NCI-H1092 (cell line): Measurements from ENCODE around the gene TSPAN1.

Source experiments
- DNase-seq: peaks from one replicate; lab custom pipeline; 2025; lab: John Stamatoyannopoulos, UW

TSPAN1 gene

DNA sequence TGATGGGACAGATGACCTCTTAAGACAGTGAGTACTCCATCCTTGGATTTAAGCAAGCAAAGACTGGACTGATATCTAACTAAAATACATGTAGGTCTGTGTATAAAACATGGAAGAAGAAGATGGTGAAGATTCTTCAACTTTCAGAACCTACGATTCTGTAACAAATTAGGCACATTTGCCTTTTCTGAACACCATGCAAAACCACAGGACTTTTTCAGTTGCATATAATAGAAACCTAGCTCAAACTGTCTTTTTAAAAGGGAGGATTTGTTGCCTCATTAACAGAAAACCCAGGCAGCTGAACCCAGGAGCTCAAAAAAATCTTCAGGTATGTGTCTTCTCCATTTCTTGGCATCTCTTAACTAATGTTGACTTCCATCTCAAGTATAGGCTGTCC lies 14.7 kb upstream of the TSPAN1 start:
- no peak for DNase-seq

DNA sequence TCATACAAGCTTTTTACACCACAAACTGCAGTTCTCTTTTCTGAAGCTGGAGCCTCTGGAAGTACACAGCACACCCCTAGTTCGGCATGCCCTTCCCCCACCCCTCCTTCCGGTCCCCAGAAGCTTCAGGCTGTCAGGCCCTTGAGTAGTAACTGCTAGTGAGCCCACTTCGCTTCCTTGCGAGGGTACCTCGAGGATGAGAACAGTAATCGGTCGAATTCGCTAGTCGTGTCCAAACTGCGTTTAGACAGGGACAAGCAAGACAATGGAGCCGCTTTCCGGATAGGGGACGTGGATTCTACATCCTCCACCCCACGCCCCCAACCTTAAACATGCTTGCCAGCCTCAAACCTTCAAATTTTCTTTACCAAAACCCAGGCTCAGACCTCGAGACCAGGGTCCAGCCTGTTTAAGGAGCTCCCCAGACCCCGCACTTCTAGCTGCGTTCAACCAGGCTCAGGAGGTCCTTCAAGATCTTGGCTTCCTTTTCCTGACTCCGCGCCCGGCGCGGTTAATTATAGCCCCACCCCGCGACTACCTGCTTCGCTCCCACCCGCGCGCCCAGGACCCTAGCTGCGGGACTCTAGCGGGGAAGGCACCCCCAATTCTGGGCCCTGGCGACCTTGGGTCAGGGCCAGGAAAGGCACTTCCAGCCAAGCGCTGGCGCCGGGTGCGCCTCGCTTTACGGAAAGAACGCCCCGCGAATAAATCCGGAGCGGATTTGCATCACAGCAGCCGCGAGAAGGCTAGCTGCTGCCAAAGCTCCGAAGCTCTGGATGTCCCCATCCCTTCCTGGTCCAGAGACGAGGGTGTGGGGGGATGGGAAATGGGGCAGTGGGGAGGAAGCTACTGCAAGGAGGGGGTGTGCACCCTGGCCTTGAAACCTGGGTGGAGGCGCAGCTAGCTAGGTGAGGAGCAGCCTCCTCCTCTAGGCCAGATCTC lies 8.1 kb upstream of the TSPAN1 start:
- DNase-seq, result no peak

DNA sequence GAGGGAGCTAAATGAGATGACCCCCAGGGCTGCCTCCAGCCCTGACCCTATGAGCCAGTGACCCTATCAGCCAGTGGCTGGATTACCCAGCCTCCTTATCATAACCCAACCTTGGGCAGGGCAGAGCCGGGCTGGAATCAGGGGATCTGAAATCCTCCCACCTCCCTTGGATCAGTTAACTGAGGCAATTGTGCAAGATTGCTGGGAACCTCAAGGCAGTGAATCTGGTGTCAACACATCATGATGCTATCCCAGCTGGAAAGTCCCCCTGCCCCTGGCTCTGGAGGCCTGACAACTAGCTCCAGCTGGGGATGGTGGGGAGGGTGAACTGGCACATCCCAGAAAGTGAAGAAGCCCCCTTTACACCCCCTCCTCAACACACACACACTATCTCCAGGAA lies 6.4 kb upstream of the TSPAN1 start:
- DNase-seq, result no peak

DNA sequence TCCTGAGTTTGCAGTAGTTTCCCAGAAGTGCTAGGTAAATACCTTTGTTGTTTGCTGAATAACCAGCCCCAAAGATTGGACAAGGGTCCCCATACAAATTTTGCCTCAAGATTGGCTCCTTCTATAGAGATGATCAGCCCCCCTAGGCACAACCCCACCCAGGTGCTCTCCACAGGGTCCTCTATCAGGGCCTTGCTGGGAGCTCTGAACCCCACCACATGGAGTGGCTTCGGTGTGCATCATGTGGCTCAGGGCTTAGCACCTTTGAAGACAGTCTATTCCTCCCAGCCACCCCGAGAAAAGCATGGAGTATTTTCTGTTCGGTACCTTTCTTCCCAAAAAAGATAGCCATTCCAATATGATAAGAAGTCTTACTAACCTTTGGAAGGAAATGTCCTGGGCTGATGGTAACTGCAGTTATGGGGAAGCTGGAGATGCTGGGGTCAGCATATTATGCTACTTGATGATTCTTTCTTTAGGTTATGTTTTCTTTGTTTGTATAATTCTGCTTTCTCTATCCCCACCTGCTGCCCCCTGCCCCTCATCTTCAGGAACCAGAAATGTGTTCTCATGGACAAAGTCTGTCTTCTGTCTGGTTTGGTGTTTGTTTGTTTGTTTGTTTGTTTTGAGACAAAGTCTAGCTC lies 5.0 kb upstream of the TSPAN1 start:
- no peak for DNase-seq

DNA sequence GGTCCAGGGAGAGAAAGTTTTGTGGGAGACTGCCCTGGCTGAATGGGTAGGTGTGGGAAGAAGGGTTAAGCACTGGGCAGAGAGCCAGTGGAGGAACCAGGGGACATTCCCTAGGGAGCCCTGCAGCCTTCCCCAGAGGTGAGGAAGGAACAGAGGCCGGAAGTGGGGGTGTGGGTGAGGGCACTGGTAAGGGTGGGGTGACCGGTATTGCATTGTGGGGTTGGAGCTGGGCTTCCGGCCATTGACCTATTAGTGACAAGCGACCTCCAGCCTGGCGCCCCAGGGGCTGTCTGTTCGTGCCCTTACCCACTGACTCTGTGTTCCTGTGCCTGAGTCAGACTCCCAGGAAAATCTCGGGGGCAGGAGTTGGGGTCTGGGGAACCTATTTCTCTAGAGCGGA lies 3.5 kb upstream of the TSPAN1 start:
- DNase-seq, result no peak

DNA sequence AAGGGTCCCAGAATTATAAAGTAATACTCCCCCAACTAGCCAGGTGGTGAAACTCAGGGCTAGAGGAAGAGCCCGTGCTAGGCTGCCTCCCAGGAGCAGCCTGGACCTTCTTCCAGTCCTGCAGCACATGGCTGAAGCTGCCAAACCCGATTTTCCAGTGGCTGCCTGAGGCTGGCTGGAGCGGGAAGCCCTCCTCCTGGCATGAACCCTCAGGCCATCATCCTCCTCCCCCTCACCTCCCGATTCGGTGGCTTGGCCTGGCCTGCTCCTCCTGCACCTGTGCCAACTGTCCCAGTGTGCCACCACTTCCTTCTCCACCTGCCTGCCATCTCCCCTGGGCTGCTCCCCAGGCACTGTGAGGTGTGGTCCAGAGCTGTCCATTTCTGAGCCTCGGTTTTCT lies 3.0 kb upstream of the TSPAN1 start:
- DNase-seq, result no peak

DNA sequence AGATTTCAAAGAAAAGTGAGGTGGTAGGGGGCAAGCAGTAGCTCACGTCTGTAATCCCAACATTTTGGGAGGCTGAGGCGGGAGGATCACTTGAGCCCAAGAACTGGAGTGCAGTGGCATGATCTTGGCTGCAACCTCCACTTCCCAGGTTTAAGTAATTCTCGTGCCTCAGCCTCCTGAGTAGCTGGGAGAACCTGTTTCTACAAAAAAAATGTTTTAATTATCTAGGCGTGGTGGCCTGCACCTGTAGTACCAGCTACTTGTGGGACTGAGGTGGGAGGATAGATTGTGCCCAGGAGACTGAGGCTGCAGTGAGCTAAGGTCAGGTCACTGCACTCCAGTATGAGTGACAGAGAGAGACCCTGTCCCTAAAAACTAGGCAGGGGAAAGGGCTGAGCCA lies 2.6 kb upstream of the TSPAN1 start:
- no peak for DNase-seq

DNA sequence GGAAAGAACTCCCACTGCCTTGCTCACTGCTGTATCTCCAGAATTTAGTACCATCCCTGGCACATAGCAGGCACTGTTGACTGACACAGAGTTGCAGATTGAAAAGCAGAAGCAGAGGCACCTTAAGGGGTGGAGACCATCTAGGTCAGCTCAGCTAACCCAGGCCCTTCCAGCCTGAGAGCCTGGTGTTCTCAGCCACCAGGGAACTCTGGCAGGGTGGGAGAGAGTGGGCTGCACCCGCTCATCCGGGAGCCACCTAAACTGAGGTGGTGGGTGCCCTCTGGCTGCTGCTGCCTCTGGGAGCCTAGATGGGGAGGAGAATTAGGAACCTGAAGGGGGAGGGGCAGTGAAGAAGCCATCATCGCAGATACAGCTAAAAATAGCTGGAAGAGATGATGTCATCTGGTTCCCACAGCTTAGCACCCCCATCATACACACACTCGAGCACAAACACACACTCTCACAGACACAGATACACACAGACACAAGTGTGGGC lies 1.5 kb upstream of the TSPAN1 start:
- DNase-seq, result no peak

DNA sequence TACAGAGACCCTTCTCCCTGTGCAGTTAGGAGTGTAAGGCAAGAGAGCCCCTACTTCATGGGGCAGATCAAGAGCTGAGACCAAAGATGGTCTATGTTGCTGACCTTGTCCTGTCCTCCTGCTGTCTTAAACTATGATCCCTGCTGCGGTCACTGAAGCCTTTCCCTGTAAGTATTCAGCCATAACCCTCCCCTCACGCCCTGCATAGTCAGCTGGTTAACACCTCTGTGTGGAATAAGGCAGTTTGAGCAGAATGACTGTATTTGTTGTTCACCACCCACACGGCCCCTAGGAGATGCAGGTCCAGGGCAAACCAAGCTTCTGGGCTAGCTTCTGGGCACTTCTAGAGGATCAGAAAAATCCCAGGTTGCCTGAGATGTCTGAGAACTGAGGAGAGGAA lies 356 bp downstream of the TSPAN1 start:
- DNase-seq, result no peak

DNA sequence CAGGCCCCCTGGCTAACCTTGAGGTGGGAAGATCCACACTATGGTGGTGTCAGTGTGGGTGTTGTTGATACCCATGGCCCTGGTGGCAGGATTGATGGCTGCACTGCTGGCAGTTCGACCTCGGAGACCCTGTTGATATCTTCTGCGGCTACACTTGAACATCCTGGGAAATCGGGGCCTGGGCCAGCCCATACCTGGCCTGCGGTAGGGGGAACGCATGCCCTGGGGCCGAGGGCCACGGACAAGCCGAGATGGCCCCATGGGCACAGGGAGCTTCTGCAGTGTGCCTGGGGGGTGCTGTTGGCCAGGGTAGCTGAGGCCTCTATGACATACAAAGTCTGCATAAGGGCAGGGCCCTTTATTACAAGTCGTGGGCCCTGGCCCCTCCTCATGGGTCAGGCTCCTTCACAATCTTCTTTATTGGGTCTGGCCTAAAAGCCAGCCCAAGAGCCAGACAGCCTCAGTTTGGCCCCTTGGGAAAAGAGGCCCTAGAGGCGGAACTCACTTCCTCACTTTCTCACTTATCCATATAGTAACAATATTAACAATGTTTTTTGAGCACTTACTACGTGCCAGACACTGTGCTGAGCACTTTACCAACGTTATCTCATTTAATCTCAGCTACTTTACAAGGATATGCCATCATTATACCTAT lies 1.5 kb downstream of the TSPAN1 start, which contains the start of gene P3R3URF:
Gene P3R3URF (minus strand): TSS at position 278 of the 655 bp plus-strand sequence. CDS start 17 bp downstream, at position 261.
- no peak for DNase-seq

DNA sequence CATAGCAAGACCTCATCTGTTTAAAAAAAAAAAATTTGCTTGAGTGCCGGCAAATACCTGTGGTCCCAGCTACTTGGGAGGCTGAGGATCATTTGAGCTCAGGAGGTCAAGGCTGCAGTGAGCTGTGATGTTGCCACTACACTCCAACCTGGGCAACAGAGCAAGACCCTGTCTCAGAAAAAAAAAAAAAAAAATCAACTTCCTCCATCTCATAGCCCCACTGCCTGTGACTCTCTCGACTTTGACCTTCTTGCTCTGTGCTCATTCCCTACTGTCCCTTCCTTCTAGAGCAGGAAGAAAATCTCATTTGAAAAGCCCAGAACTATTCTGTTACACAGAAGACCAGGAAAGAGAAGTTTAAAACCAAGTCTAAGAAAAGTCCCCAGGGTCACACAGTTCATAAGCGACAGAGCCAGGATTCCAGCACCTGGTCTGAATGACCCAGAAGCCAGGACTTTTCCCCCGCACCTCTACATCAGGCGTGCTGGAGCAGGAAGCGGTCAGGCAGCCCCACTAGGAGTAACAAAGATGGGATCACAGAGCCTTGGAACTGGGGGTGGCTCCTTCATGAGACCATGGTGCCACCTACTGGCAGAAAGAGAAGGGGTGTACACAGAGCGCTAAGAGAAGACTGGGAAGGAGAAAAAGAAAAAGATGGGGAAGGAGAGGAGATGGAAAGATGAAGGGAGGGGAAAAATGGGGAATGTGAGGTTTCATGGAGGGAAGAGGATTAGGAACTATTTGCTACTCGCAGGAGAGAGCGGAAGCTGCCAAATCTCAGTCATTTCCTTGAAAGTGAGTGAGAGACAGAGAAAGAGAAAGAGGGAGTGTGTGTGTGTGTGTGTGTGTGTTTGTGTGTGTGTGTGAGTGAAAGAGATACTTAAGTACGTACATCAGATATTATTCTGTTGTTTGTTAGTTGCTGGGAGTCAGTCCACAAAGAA lies 4.5 kb downstream of the TSPAN1 start:
- DNase-seq, result peak; percentile 60

DNA sequence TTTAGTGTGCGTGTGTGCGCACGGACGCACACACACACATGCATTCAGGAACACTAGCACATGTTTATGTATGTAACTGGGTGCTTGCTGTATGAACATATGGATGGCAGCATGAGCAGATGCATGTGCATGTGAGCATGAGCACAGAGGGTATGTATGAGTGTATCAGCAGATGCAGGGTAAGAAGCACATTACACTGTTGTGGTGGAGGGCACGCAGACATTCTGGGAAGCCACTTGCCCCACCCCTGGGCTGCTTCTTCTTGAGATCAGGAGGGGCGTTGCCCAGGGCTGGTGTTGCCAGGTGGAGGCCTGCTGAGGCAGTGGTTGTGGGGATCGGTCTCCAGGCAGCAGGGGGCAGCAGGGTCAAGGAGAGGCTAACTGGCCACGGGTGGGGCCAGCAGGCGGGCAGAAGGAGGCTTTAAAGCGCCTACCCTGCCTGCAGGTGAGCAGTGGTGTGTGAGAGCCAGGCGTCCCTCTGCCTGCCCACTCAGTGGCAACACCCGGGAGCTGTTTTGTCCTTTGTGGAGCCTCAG lies 5.3 kb downstream of the TSPAN1 start:
- DNase-seq, result no peak

DNA sequence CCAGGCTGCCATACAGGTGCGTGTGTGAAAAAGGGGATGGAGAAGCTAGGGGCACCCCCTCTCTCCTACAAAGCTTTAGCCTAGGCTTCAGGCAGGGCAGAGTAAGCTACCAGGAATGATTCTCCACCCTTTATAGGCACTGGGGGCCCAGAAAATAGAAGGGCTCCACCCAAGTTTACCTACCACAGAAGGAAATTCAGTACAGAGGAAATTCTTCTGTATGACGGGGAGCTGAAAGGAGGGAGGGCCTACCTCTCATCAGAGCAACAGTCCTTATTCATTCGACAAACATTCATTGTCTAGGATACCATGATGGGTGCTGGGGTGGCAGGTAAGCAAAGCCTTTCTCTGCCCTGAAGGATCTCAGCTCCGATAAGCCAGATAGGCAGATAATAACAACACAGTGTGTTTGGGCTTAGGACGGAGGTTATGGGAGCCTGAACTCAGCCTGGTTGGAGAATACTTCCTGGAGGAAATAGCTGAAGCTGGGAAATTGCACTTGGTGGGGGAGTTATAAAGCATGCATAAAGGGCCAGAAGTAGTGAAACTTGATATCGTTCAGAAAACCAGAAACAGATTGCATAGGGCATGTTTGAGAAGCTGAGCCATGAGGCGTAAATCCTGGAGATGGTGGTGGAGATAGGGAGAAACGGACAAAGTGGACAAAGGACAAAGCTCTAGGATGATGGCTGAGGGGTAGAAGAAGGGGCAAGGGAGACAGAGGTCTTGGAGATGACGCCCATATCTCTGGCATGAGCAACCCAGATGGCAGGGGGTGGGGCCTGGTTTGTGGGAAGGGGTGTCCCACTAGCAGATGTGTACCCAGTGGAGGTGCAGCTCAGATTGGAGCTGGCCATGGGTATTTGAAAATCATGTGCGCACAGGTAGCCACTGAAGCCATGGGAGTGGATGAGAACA lies 6.7 kb downstream of the TSPAN1 start:
- DNase-seq, result no peak

DNA sequence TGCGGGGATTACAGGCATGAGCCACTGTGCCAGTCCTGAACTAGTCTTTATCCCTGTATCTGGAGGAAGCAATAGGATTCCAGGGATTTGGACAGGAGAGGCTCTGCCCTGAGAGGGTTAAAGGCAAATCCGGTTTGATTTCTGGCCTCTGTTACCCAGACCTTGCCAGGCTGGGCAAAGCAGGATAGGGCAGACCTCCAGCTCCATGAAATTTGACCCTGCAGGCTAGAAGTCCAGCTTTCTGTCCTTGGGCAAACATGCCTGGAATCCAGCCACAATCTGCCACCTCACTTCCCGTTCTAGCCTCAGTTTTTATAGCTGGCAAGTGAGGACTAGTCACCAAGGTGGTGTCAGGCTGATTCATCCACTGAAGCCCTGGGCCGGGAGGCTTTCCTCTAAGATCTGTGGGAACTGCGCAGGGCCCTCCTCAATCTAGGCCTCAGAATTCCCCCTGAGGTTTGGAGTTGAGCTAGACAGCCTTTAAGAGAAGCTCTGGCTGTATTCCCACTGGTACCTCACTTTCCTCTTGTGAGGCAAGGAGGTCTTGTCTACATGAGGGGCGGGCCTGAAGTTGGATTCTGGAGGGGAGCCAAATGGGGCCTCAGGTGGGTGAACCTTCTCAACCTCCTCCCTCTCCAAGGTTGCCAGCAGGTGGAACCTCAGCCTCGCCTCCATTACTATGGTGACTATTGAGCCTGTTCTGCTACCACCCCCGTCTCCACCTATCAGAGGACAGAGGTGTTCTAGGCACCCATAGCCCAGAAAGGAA lies 8.4 kb downstream of the TSPAN1 start:
- DNase-seq, result no peak

DNA sequence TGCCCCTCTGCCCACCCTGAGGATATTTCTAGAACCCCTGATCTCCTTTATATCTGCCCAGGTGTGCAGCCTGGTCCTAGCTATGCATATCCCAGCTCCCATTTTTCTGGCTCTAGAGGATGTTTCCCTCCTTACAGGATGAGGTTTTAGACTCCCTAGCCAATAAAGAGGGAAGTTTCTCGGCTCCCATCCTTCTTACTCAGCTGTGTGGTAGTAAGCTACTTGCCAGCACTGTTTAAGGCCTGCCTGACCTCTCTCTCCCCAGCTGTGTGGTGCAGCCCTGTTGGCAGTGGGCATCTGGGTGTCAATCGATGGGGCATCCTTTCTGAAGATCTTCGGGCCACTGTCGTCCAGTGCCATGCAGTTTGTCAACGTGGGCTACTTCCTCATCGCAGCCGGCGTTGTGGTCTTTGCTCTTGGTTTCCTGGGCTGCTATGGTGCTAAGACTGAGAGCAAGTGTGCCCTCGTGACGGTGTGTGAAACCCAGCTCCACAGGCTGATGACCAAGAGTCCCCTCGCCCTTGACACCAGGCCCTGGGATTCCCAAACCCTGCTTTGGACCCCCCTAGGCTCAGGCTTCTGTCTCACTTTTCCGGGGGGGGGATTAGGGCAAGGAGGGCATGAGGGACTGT lies 9.2 kb downstream of the TSPAN1 start:
- no peak for DNase-seq

DNA sequence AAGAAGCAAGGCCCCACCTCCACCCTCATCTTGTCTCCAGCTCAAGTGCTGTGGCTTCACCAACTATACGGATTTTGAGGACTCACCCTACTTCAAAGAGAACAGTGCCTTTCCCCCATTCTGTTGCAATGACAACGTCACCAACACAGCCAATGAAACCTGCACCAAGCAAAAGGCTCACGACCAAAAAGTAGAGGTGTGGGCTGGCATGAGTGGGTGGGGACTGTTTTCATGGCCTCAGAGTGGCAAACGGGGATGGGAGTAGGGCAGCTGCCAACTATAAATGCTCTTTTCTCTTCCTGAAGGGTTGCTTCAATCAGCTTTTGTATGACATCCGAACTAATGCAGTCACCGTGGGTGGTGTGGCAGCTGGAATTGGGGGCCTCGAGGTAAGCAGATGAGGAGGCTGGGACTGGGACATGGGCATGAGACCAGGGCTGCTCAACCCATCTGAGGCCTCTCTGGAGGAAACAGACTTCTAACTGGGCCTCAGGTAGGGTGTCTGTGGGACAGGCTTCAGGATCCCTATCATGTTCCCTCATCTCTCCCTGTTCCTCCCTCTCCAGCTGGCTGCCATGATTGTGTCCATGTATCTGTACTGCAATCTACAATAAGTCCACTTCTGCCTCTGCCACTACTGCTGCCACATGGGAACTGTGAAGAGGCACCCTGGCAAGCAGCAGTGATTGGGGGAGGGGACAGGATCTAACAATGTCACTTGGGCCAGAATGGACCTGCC lies 10.2 kb downstream of the TSPAN1 start:
- no peak for DNase-seq

DNA sequence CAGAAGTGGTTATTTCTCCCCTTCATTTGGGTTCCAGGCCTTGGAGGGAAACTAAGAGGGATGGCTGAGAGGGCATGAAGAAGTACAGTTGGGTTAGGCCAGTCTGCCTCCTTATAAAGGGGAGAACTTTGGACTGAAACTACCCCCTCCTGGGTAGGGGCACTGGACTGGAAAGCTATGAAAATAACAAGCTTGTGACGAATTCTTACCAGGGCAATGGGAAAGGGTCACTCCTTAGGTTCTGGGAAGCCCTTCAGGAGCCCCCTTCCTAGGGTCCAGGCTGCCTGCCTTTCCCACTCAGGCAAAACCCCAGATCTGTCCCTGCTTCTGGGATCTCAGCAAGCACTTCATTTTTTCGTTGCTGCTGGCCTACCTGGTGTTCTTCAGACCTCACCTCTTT lies 11.2 kb downstream of the TSPAN1 start:
- DNase-seq, result no peak
